Measurements from ENCODE around the gene INTS14. TPM values are rescaled to one million over a fixed set of nuclear protein-coding genes. Genes with fewer than 3 reads are reported as not detected.

The INTS14 gene
- total and polyA plus RNA-seq, 2 of the 8 experiments (the other 6 are each of a cell fraction or from before 2014, with no cell fraction given), result 33.1 to 33.7 TPM

- CTCF ChIA-PET (ENCODE audit: partially characterized antibody), result interaction anchor here (0.7 to 2.9 kb wide), 8 partner anchors 10 to 289 kb away, joined by 3 to 13 read pairs (median 4); partner anchors contain the start of genes INTS14 and RAB11A
- H4K8ac ChIP-seq (ENCODE audit: extremely low read depth, insufficient read depth, low read length), result no peak overlapping the region
- TF ChIP-seq CBX5 (IDR thresholded peaks at IDR 0.05; ENCODE audit: low read depth, low read length) (no peak), USF2 (IDR thresholded peaks at IDR 0.05; ENCODE audit: low read length) (no peak), SIRT6 (IDR thresholded peaks at IDR 0.05; ENCODE audit: low read length) (no peak), RAD21 (IDR thresholded peaks at IDR 0.05 in 1 of 2, conservative IDR thresholded peaks at IDR 0.05 in 1 of 2; ENCODE audit: low read depth in 2 of 2, low read length in 2 of 2) (no peak), CHD2 (IDR thresholded peaks at IDR 0.05; ENCODE audit: low read length) (no peak), E2F6 (IDR thresholded peaks at IDR 0.05) (no peak), HDAC2 (IDR thresholded peaks at IDR 0.05; ENCODE audit: borderline replicate concordance in 1 of 2, low read depth in 2 of 2, low read length in 2 of 2) (no peak), RNF2 (IDR thresholded peaks at IDR 0.05; ENCODE audit: borderline replicate concordance, low read depth, low read length, missing control alignments, poor library complexity, severe bottlenecking) (no peak), JUND (IDR thresholded peaks at IDR 0.05; ENCODE audit: low read length) (no peak), SP1 (IDR thresholded peaks at IDR 0.05; ENCODE audit: low read depth, low read length) (no peak), CTBP2 (IDR thresholded peaks at IDR 0.05; ENCODE audit: borderline replicate concordance, insufficient read depth, insufficient read length, low read length) (no peak), GABPA (IDR thresholded peaks at IDR 0.05; ENCODE audit: borderline replicate concordance, insufficient read depth, low read length) (no peak)
These were observed 30.6 kb downstream of the INTS14 start for GRCh38 chr15:65580287-65580686.

More at GRCh38 chr15:65580287-65580686, 30.6 kb downstream of the INTS14 start:
- H4K20me1 ChIP-seq (replicated peaks in 1 of 2; ENCODE audit: control insufficient read depth in 1 of 2, insufficient read depth in 2 of 2, low read length in 2 of 2), result peaks cover 0 to 4% of the 10 kb centered on the region in 2 experiments
- H2BK120ac ChIP-seq (replicated peaks; ENCODE audit: low read depth, low read length), result no peak overlapping the region
- no peak overlapping the region for H3K4me2 ChIP-seq (ENCODE audit: insufficient read depth in 1 of 2, low read depth in 2 of 2, low read length in 2 of 2)
- H3K36me3 ChIP-seq (ENCODE audit: control insufficient read depth in 2 of 4, insufficient read depth in 4 of 4, low read length in 3 of 4), result peaks cover 4 to 52% (median 34%) of the 10 kb centered on the region in 4 experiments; a peak in 7 of 8 replicates
- no peak overlapping the region for H2BK5ac ChIP-seq (ENCODE audit: low read depth, low read length)
- no peaks in the 10 kb centered on the region for H3K9me3 ChIP-seq (ENCODE audit: insufficient read depth in 2 of 2, low read depth in 1 of 2, low read length in 1 of 2)
- H3K9ac ChIP-seq (replicated peaks in 1 of 4; ENCODE audit: extremely low read depth in 1 of 4, low read depth in 3 of 4, low read length in 3 of 4), result no peak overlapping the region
- no peak overlapping the region for H2BK12ac ChIP-seq (ENCODE audit: low read depth, low read length)
- H3K79me1 ChIP-seq (ENCODE audit: low read depth, low read length), result no peaks in the 10 kb centered on the region
- no peak for FAIRE-seq
- no peaks in the 10 kb centered on the region for H3K23me2 ChIP-seq (ENCODE audit: low read depth, low read length)
- no peak overlapping the region for H3K27ac ChIP-seq (ENCODE audit: low read depth, low read length)
- H4K5ac ChIP-seq (ENCODE audit: insufficient read length, low read depth, low read length), result no peak overlapping the region
- H2BK15ac ChIP-seq (ENCODE audit: low read length), result no peak overlapping the region
- no peak overlapping the region for H3K23ac ChIP-seq (ENCODE audit: insufficient read length)
- H3K4me3 ChIP-seq (ENCODE audit: extremely low read depth in 1 of 4, insufficient read depth in 2 of 4, low read depth in 3 of 4, low read length in 4 of 4), result no peak overlapping the region
- H3K18ac ChIP-seq (ENCODE audit: extremely low read depth, low read length), result no peak overlapping the region
- no peak overlapping the region for H3K14ac ChIP-seq (ENCODE audit: insufficient read length)
- no peak overlapping the region for H2AFZ ChIP-seq (ENCODE audit: low read length)
- H3K56ac ChIP-seq (replicated peaks; ENCODE audit: insufficient read length, low read depth, low read length), result no peak overlapping the region
- DNase-seq (ENCODE audit: low read depth in 1 of 2, low spot score in 2 of 2), result no peak
- H3K4ac ChIP-seq (replicated peaks; ENCODE audit: insufficient read length, low read depth, low read length), result no peak overlapping the region
- H3K4me1 ChIP-seq (replicated peaks in 1 of 4; ENCODE audit: control insufficient read depth in 3 of 4, insufficient read depth in 4 of 4, low read length in 3 of 4), result no peaks in the 10 kb centered on the region
- H3K27me3 ChIP-seq (replicated peaks in 1 of 4; ENCODE audit: control insufficient read depth in 3 of 4, extremely low read depth in 1 of 4, insufficient read depth in 3 of 4, low read length in 3 of 4), result no peaks in the 10 kb centered on the region
- no peak overlapping the region for H2AK5ac ChIP-seq (ENCODE audit: low read depth, low read length)
- POLR2A ChIA-PET (ENCODE audit: partially characterized antibody), result interaction anchor here (0.7 to 2.5 kb wide), 6 partner anchors 9 to 311 kb away, joined by 3 to 9 read pairs (median 4); partner anchors contain the start of gene INTS14
- H4K91ac ChIP-seq (replicated peaks; ENCODE audit: insufficient read length, low read length), result no peak overlapping the region
- no peak overlapping the region for H2BK20ac ChIP-seq (ENCODE audit: low read length)
- H3K79me2 ChIP-seq (ENCODE audit: control insufficient read depth in 1 of 2, insufficient read depth in 2 of 2, low read length in 2 of 2), result no peaks in the 10 kb centered on the region
